Erythroblast (primary cell): Measurements from ENCODE around the gene ZNF581.
A peak's percentile ranks its signal among the peaks of the same experiment; 100 is the strongest.

ENCODE experiments used
- DNase-seq, 2 experiments: peaks; one replicate each; lab custom pipeline; 2025; lab: John Stamatoyannopoulos, UW
- GATA1 ChIP-seq: IDR thresholded peaks from 2 replicates; pipeline ENCODE4 v1.6.1; 2011; ENCODE audit warnings: low read depth, mild to moderate bottlenecking, control low read depth, low read length, moderate library complexity
- POLR2A ChIP-seq: IDR thresholded peaks from 2 replicates; pipeline ENCODE4 v1.6.1; 2011; ENCODE audit warnings: mild to moderate bottlenecking, low read length

Gene ZNF581

DNA sequence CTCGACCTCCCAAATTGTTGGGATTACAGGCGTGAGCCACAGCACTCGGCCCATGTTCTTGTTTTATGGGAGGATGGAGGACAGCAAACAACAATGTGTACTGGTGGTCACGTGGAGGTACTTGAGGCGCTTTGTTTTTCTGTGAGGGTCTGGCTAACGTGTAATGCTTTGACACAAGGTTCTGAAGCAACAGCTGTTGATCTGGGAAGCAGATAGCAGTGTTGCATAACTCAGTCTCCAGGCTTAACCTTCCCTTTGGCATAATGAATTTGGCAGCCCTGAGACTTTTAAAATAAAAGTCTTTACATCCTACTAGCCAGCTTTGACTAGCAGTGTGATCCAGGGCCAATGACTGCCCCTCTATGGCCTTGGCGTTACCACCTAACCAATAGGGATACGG lies 9.6 kb upstream of the ZNF581 start:
- no peak for TF ChIP-seq GATA1
- no peak for TF ChIP-seq POLR2A
- DNase-seq: no peak

DNA sequence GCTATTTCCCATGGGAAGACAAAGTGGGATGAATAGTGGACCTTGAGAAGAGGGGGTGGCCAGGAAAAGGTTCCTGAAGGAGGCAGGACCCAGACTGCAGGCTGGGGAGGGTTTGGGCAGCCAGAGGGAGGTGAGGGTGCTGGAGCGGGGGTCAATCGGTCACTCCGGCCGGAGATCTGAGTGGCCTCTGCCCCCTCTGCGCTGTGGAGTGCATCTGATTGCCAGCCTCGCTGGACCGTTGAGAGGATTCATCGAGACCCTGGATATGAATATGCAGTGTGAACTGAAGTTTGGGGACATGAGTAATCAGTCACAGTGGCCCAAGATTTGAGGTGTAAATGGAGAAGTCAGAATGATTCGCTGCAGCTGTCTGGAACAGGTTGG lies 8.1 kb upstream of the ZNF581 start:
- TF ChIP-seq GATA1 (no peak), POLR2A (no peak)
- peak in 1 of 2 experiments; percentile 61 for DNase-seq

DNA sequence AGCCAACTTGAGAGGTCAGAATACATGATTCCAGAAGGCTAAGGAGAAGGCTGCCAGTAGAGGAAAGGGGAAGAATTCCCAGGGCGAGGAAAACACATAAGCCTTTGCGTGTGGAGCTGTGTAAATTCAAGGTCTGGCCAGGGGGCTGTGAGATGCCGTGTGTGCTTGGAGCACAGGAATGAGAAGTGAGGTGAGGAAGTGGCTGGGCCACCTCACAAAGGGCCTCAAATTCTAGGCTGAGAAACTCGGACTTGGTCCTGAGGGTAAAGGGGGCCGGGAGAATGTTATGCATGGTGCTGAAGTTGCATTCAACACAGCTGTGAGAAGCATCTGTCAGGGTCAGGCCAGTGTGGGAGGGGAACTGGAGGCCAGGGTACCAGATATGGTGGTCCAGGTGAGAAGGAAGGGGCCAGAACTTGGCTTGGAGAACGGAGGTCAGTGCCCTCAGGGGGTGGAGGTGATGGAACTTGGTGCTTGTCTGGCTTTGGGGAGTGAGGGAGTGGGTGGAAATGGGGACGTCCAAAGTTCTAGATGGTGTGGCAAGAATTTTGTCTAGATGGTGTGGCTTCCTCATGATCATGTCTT lies 7.5 kb upstream of the ZNF581 start:
- no peak for TF ChIP-seq GATA1
- TF ChIP-seq POLR2A: no peak
- no peak for DNase-seq

DNA sequence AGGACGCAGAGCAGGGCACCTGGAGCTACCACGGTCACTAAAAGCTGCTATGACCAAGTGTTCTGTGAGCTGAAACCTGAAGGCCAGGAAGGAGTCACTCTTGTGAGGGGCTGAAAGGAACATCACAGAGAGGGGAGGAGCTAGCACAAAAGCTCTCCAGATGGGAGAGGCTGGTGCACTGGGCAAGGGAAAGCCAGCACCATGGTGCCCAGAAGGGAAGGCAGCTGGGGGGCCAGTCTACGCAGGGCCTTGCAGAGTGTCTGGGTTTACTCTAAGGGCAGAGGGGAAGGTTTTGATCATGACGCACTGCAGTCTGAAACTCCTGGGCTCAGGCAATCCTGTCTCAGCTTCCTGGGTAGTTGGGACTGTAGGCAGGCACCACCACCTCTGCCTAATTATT lies 6.7 kb upstream of the ZNF581 start:
- TF ChIP-seq POLR2A (no peak), GATA1 (no peak)
- no peak for DNase-seq

DNA sequence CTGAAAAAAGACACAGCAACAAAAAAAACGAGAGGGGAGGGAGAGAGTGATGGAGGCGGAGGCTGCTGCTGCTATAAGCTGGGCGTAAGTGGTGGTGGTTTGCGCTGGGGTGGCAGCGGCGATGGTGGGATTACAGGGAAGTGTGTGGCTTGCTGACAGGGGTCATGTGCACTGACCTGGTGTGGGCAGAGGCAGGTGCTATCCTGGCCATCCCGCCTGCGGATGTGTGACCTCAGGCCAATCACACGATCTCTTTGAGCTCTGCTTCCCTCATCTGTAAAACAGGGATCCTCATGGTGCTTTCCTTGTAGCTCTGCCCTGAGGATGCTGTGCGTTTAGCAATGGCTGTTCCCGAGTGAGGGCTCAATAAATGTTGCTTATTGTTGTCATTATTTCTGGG lies 5.9 kb upstream of the ZNF581 start:
- DNase-seq: no peak
- no peak for TF ChIP-seq POLR2A
- no peak for TF ChIP-seq GATA1

DNA sequence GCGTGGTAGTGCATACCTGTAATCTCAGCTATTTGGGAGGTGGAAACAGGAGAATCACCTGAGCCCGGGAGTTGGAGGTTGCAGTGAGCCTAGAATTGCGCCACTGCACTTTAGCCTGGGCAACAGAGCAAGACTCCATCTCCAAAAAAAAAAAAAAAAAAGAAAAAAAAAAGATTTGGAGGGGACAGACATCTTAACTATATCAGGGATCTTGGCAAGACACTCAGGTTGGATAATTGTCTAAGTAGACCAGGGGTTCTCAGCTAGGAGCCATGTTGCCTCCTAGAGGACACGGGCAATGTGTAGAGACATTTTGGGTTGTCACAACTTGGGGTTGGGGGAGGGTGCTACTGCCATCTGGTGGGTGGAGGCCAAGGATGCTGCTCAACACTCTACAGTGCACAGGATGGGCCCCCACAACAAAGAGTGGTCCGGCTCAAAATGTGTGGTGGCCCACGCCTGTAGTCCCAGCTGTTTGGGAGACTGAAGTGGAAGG lies 4.5 kb upstream of the ZNF581 start:
- DNase-seq: peak; percentile 76 to 80
- TF ChIP-seq POLR2A (no peak), GATA1 (no peak)

DNA sequence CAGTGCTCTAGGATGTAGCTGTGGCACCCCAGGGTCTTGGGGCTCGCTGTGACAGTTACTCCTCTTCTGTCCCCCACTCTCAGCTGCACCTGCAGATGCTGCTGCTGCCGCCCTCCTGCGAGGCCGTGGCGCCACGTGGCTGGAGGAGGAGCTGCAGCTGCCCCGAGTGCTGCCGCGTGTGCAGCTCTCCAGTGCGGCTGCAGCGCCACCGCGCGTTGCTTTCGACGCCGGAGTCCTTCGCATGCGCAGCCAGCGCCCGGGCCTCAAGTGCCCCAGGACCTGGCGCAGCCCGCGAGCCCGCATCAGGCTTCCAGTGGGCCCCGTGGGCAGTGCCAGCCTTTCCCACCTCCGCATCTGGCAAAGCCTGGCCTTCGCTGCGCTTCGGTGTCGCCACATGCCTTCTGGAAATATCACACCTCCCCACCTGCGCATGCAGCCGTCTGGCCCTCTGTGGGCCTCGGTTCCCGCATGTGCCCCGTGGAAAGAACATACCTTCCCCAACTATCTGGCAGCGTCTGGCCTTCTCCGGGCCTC lies 3.3 kb upstream of the ZNF581 start:
- no peak for TF ChIP-seq GATA1
- TF ChIP-seq POLR2A: no peak
- DNase-seq: peak; percentile 82 to 84

DNA sequence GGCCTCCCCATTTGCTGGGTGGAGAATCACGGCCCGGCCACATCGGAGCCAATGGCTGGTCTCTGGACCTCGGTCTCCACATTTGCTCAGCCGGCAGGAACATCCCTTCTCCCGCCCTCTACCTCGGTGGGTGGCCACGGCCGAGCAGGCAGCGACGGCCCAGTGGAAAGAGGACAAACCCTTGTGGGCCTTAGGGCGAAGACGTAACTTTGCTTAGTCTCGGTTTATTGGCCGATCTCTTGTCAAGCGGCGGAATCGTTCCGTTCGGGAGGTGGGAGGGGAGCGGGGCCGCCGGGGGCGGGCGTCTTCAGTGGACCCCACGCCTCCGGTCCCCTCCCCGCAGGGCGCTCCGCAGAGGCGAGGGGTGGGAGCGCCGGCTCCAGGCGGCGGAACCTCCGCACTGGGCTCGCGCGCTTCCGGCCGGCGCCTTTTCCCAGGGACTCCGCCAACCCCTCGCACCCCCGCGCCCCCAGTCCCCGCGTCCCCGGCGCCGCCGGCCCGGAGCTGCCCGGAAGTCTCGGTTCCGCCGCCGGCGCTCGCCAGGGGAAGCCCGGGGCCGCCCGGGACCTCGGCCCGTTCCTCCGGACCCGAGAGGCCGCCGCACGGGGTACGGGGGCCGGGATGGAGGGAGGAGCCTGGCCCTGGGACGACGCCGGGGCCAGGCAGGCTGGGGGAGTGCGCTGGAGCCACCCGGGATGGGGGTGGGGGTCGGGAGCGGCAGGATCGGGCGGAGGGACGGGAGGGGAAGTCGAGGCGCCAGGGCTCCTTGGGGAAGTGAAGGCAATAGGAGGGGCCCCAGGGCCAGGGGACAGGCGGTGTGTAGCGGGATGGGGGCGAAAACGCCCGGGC lies 2.6 kb upstream of the ZNF581 start, which contains the start of gene ZNF580:
TSS of gene ZNF580 (plus strand) at position 426 of the 849 bp plus-strand sequence. CDS start 1,507 bp downstream, outside the sequence.
- TF ChIP-seq POLR2A (peak; percentile 18), GATA1 (no peak)
- peak; percentile 77 to 81 for DNase-seq

DNA sequence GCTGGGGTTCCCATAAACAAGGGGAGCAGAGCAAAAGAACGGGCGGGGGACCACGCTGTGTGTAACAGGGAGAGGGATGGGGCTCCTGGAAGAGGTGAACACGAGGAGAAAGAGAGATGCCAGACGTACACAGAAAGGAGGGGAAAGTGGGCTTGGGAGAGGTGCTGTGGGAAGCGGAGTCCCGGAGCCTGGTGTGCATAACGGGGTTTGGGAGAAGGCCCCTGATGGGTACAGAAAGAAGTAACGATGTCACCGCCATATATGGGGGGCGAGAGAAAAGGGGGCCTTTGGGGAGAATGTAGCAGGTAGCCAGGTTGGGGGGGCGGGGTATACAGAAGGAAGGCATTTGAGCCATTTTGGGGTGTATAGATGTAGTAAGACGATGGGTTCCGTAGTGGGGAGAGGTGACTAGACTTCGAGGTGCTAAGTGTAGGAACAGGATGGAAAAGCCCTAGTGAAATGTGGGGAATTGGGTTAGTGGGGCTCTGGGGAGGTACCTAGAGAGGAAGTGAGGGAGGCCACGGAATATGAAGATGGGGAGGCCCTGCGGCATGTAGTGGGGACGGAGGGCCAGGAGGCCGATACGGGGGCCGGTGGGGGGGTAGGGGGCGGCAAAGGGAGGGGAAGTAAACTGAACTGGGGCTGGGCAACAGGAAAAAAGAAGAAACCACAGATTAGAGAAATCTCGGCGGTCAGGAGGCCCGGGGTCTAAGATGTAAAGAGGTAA lies 1.9 kb upstream of the ZNF581 start:
- TF ChIP-seq POLR2A: no peak
- no peak for TF ChIP-seq GATA1
- peak in 1 of 2 experiments; percentile 55 for DNase-seq

DNA sequence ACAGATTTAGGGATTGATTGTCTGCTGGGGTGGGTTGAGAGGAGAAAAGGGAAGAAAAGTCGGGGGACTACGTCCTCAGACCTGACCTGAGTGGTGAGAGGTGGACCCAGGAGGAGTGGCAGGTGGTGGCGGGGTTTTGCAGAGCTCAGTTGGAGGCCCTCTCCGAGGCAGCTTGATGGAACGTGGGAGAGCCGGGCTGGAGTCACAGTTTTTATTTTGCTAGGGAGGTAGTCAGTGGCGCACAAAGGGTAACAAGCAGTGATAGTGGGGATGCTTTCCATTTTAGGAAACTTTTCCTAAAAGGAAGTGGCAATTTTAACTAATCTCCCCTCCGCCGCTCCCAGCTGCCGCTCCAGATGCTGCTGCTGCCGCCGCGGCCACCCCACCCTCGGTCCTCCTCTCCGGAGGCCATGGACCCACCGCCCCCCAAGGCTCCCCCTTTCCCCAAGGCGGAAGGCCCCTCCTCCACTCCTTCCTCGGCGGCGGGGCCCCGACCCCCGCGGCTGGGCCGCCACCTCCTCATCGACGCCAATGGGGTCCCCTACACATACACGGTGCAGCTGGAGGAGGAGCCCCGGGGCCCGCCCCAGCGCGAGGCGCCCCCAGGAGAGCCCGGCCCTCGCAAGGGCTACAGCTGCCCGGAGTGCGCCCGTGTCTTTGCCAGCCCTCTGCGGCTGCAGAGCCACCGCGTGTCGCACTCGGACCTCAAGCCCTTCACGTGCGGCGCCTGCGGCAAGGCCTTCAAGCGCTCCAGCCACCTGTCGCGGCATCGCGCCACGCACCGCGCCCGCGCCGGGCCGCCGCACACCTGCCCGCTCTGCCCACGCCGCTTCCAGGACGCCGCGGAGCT lies 1.1 kb upstream of the ZNF581 start:
- no peak for TF ChIP-seq POLR2A
- TF ChIP-seq GATA1: no peak
- DNase-seq: peak; percentile 47 to 56

DNA sequence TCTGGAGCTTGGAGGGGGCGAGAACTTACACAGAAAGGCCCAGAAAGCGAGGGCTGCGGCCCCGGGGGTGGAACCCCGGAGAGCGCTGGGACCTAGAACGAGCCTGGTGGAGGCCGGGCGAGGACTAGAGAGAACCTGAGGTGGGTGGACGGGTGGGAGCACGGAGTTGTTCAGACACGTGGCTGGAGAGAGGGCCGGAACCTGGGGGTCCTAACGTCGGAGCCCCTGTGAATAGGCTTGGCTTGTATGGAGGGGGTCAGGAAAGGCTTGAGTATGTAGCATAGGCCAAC lies 383 bp downstream of the ZNF581 start:
- peak; percentile 58 to 66 for DNase-seq
- no peak for TF ChIP-seq GATA1
- no peak for TF ChIP-seq POLR2A

DNA sequence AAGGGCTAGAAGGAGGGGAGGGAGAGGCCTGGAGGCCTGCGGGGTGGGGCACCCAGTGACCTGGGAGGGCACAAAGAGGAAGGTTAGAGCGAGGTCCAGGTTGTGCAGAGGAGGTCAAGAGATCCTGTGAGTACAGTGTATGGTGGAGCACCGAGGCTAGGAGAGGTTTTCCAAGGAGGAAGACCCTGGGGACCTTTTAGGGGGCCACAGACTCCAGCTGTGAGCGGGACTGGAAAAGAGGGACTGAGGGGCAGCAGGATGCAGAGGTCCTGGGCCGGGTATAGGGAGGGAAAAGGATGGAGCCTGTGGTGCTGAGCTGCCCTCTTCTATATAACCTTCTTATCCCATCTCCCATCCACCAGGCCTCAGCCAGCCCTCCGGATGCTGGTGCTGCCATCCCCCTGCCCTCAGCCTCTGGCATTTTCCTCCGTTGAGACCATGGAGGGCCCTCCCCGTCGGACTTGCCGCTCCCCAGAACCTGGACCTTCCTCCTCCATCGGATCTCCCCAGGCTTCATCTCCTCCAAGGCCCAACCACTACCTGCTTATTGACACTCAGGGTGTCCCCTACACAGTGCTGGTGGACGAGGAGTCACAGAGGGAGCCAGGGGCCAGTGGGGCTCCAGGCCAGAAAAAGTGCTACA lies 863 bp downstream of the ZNF581 start:
- TF ChIP-seq GATA1 (no peak), POLR2A (no peak)

More for the DNA sequence above, 863 bp downstream of the ZNF581 start:
- no peak for DNase-seq
